ENCODE measurements around the gene ATP11A. TPM values are rescaled to one million over a fixed set of nuclear protein-coding genes. Genes with fewer than 3 reads are reported as not detected.

ATP11A gene
- total RNA-seq, 1 experiment from 2014 or later, result 232 TPM

DNA sequence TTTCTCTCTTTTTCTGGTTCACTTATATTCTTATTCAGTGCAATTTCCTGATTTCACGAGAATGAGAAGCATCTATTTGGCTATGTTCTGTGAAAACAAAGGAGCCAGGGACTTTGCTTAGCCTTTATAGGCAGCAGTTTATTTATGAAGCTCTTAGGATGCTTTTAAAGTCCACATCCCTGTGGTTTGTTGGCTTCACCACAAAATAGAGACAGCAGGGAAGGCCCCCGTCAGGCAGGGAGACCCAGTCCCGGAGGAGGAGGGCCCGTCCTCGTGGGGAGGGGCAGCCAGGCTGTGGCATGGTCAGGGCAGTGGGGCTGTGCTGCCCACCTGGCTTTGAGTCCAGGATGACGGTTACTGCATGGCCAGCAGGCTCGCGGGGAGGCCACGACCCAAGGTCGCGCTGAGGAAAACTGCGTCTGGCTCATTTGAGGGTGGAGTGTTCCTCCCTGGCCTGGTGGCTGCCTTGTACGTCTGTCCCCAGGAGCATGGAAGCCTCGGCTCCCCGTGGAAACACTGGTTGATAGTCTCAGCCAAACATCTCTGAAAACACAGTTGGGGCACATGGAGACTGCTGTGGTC, 92.7 kb downstream of the ATP11A start:
- BruUV-seq (replicated peaks), result no TSS peak
- no peak for DNase-seq
- Mint-ChIP-seq H3K9me3 (ENCODE audit: unreplicated experiment) (no peaks in the 10 kb centered on the region), H3K4me1 (ENCODE audit: low read depth, unreplicated experiment) (no peaks in the 10 kb centered on the region), H3K27ac (ENCODE audit: unreplicated experiment) (no peak overlapping the region), H3K36me3 (ENCODE audit: insufficient read depth, unreplicated experiment) (peaks cover 56% of the 10 kb centered on the region), H3K27me3 (ENCODE audit: insufficient read depth, unreplicated experiment) (no peaks in the 10 kb centered on the region), H3K4me3 (ENCODE audit: unreplicated experiment) (no peak overlapping the region)
- Histone ChIP-seq H3K4me3 (ENCODE audit: low read depth, low read length) (no peak overlapping the region), H3K4me1 (no peaks in the 10 kb centered on the region), H3K27me3 (replicated peaks; ENCODE audit: control insufficient read depth, insufficient read depth, low read length) (no peaks in the 10 kb centered on the region), H3K9me3 (no peaks in the 10 kb centered on the region), H3K36me3 (ENCODE audit: control insufficient read depth, insufficient read depth, low read length) (peaks cover 3% of the 10 kb centered on the region)
- ChIA-PET POLR2A (no interaction called here), CTCF (no interaction called here)
- TF ChIP-seq, protein P1, sequence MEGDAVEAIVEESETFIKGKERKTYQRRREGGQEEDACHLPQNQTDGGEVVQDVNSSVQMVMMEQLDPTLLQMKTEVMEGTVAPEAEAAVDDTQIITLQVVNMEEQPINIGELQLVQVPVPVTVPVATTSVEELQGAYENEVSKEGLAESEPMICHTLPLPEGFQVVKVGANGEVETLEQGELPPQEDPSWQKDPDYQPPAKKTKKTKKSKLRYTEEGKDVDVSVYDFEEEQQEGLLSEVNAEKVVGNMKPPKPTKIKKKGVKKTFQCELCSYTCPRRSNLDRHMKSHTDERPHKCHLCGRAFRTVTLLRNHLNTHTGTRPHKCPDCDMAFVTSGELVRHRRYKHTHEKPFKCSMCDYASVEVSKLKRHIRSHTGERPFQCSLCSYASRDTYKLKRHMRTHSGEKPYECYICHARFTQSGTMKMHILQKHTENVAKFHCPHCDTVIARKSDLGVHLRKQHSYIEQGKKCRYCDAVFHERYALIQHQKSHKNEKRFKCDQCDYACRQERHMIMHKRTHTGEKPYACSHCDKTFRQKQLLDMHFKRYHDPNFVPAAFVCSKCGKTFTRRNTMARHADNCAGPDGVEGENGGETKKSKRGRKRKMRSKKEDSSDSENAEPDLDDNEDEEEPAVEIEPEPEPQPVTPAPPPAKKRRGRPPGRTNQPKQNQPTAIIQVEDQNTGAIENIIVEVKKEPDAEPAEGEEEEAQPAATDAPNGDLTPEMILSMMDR (IDR thresholded peaks at IDR 0.05; ENCODE audit: insufficient read depth in 1 of 2, low read depth in 1 of 2, low read length in 1 of 2, severe bottlenecking in 1 of 2, unreplicated experiment in 1 of 2), result no peak
- intact Hi-C loops (cut with micrococcal nuclease; ENCODE audit: unreplicated experiment), result no loop called here

DNA sequence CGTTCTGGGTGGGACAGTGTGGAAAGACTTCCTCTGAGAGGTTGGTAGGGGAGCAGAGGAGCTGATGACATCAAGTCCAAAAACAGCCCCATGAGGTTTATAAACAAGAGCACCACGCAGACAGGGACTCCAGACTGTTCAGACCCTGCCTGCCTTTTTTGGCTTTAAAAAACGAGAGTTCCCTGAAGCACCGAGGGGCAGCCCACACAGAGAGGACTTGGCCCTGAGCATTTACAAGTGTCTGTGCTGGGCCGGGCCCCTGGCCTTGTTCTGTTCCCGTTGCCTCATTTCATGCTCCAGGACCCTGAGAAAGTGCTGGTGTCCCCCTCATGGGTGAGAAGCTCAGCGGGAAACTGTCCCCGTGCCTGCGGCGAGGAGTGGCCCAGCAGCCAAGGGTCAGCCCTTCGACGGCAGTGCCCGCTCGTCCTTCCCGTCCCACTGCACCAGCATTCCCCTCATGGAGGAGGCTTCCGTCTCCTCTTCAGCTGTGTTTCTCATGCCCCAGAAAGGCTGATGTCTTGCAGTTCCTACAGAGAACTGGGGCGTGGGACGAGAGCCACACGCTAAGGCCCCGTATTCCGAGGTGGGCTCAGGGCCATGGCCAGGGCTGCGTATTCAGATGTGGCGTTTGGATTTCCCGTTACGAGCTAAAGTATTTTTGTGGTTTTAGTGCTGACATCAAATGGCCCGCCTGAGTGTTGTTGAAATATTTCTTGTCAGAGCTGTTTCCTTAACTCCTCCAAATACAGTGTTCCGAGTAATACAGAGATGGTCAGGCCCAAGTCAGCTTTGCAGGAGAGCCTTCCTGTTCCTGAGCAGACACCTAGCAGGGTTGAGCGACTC, 93.5 kb downstream of the ATP11A start:
- no peak for DNase-seq
- Histone ChIP-seq H3K27me3 (replicated peaks; ENCODE audit: control insufficient read depth, insufficient read depth, low read length) (no peaks in the 10 kb centered on the region), H3K4me3 (ENCODE audit: low read depth, low read length) (no peak overlapping the region), H3K4me1 (no peaks in the 10 kb centered on the region), H3K9me3 (no peaks in the 10 kb centered on the region), H3K36me3 (ENCODE audit: control insufficient read depth, insufficient read depth, low read length) (peaks cover 3% of the 10 kb centered on the region)
- TF ChIP-seq, protein P1 (IDR thresholded peaks at IDR 0.05; ENCODE audit: insufficient read depth in 1 of 2, low read depth in 1 of 2, low read length in 1 of 2, severe bottlenecking in 1 of 2, unreplicated experiment in 1 of 2), result no peak
- Mint-ChIP-seq H3K27ac (ENCODE audit: unreplicated experiment) (no peak overlapping the region), H3K27me3 (ENCODE audit: insufficient read depth, unreplicated experiment) (no peaks in the 10 kb centered on the region), H3K4me1 (ENCODE audit: low read depth, unreplicated experiment) (no peaks in the 10 kb centered on the region), H3K36me3 (ENCODE audit: insufficient read depth, unreplicated experiment) (peaks cover 48% of the 10 kb centered on the region), H3K9me3 (ENCODE audit: unreplicated experiment) (no peaks in the 10 kb centered on the region), H3K4me3 (ENCODE audit: unreplicated experiment) (no peak overlapping the region)
- ChIA-PET POLR2A (no interaction called here), CTCF (interaction anchor here (0.7 kb wide), 1 partner anchor 20 kb away, joined by 3 read pairs; no protein-coding TSS in a partner anchor)
- intact Hi-C loops (cut with micrococcal nuclease; ENCODE audit: unreplicated experiment), result no loop called here
- no TSS peak for BruUV-seq (replicated peaks)

DNA sequence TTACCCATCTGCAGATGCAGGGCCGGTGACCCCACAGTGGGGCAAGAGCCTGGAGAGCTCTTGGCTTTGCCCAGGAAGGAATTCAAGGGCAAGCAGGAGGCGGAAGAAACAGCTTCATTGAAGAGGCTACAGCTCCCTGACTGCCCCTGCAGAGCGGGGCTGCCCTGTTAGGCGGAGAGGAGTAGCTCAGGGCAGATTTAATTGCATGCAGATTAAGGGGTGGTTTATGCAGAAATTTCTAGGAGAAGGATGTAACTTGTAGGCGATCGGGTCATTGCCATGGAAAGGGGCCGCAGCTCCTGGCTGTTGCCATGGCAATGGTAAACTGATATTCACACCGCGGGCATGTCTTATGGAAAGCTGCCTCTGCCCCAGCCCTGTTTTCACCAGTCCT, 94.1 kb downstream of the ATP11A start:
- Mint-ChIP-seq H3K9me3 (ENCODE audit: unreplicated experiment) (no peaks in the 10 kb centered on the region), H3K27ac (ENCODE audit: unreplicated experiment) (no peak overlapping the region), H3K4me3 (ENCODE audit: unreplicated experiment) (no peak overlapping the region), H3K27me3 (ENCODE audit: insufficient read depth, unreplicated experiment) (no peaks in the 10 kb centered on the region), H3K36me3 (ENCODE audit: insufficient read depth, unreplicated experiment) (peaks cover 52% of the 10 kb centered on the region), H3K4me1 (ENCODE audit: low read depth, unreplicated experiment) (no peaks in the 10 kb centered on the region)
- TF ChIP-seq, protein P1 (IDR thresholded peaks at IDR 0.05; ENCODE audit: insufficient read depth in 1 of 2, low read depth in 1 of 2, low read length in 1 of 2, severe bottlenecking in 1 of 2, unreplicated experiment in 1 of 2), result no peak
- BruUV-seq (replicated peaks), result no TSS peak
- Histone ChIP-seq H3K4me3 (ENCODE audit: low read depth, low read length) (no peak overlapping the region), H3K9me3 (no peaks in the 10 kb centered on the region), H3K27me3 (replicated peaks; ENCODE audit: control insufficient read depth, insufficient read depth, low read length) (no peaks in the 10 kb centered on the region), H3K36me3 (ENCODE audit: control insufficient read depth, insufficient read depth, low read length) (peaks cover 3% of the 10 kb centered on the region), H3K4me1 (no peaks in the 10 kb centered on the region)
- ChIA-PET CTCF (interaction anchor here (0.7 kb wide), 1 partner anchor 20 kb away, joined by 3 read pairs; no protein-coding TSS in a partner anchor), POLR2A (no interaction called here)
- intact Hi-C loops (cut with micrococcal nuclease; ENCODE audit: unreplicated experiment), result no loop called here
- DNase-seq, result no peak

Measured in Caco-2 (cell line).